Measurements from ENCODE around the gene CCDC88C. TPM values are rescaled to one million over a fixed set of nuclear protein-coding genes. Genes with fewer than 3 reads are reported as not detected.
"Not testable (repeated sequence)": the region's sequence is repeated elsewhere in the genome, so short reads cannot be mapped to it uniquely, and the experiment has no call there.

The CCDC88C gene
- total RNA-seq, 2 donors from 2014 or later = 32.5 to 54.4 TPM

GRCh38 chr14:91271639-91272038, 146.0 kb downstream of the CCDC88C start:
- Histone ChIP-seq H3K27ac (no peak overlapping the region), H3K4me3 (no peak overlapping the region), H3K4me1 (replicated peaks) (peaks cover 12% of the 10 kb centered on the region), H3K9me3 (no peaks in the 10 kb centered on the region), H3K36me3 (no peaks in the 10 kb centered on the region), H3K27me3 (replicated peaks; ENCODE audit: insufficient read depth) (no peaks in the 10 kb centered on the region)
- no peak for TF ChIP-seq CTCF (IDR thresholded peaks at IDR 0.05)
- TF ChIP-seq POLR2A (IDR thresholded peaks at IDR 0.05) = no peak
- no peak for TF ChIP-seq POLR2AphosphoS5 (IDR thresholded peaks at IDR 0.05)
- DNase-seq (ENCODE audit: low spot score) = no peak
- 93% methylated on average over 9 of the region's 9 CpGs for WGBS
- intact Hi-C loops (cut with DNase I) = no loop called here

- 51% methylated on average over 6 of the region's 8 CpGs for WGBS
- DNase-seq (ENCODE audit: low spot score) = no peak
- TF ChIP-seq CTCF (IDR thresholded peaks at IDR 0.05) = no peak
- no peak for TF ChIP-seq POLR2AphosphoS5 (IDR thresholded peaks at IDR 0.05)
- no peak for TF ChIP-seq POLR2A (IDR thresholded peaks at IDR 0.05)
- no peaks in the 10 kb centered on the region for H3K36me3 ChIP-seq
- intact Hi-C loops (cut with DNase I) = no loop called here
- H3K4me1 ChIP-seq (replicated peaks) = peaks cover 17% of the 10 kb centered on the region
- H3K27ac ChIP-seq = no peak overlapping the region
- H3K4me3 ChIP-seq = no peak overlapping the region
- no peaks in the 10 kb centered on the region for H3K27me3 ChIP-seq (replicated peaks; ENCODE audit: insufficient read depth)
- no peaks in the 10 kb centered on the region for H3K9me3 ChIP-seq
Measured at GRCh38 chr14:91270619-91271018, 147.0 kb downstream of the CCDC88C start.

GRCh38 chr14:91270188-91270587, 147.4 kb downstream of the CCDC88C start:
- 93% methylated on average over 6 of the region's 6 CpGs for WGBS
- TF ChIP-seq POLR2AphosphoS5 (IDR thresholded peaks at IDR 0.05) = no peak
- H3K27ac ChIP-seq = no peak overlapping the region
- H3K36me3 ChIP-seq = no peaks in the 10 kb centered on the region
- intact Hi-C loops (cut with DNase I) = no loop called here
- peaks cover 21% of the 10 kb centered on the region for H3K4me1 ChIP-seq (replicated peaks)
- no peak for DNase-seq (ENCODE audit: low spot score)
- no peaks in the 10 kb centered on the region for H3K9me3 ChIP-seq
- no peaks in the 10 kb centered on the region for H3K27me3 ChIP-seq (replicated peaks; ENCODE audit: insufficient read depth)
- no peak overlapping the region for H3K4me3 ChIP-seq

GRCh38 chr14:91269076-91269991, 148.3 kb downstream of the CCDC88C start:
- no peak for TF ChIP-seq POLR2A (IDR thresholded peaks at IDR 0.05)
- TF ChIP-seq CTCF (IDR thresholded peaks at IDR 0.05) = no peak
- no peak for TF ChIP-seq POLR2AphosphoS5 (IDR thresholded peaks at IDR 0.05)
- 61% methylated on average over 24 of the region's 24 CpGs for WGBS

GRCh38 chr14:91267965-91268437, 149.6 kb downstream of the CCDC88C start:
- Histone ChIP-seq H3K27me3 (replicated peaks; ENCODE audit: insufficient read depth) (no peaks in the 10 kb centered on the region), H3K9me3 (no peaks in the 10 kb centered on the region), H3K36me3 (no peaks in the 10 kb centered on the region), H3K27ac (no peak overlapping the region), H3K4me1 (replicated peaks) (peaks cover 25% of the 10 kb centered on the region), H3K4me3 (no peak overlapping the region)
- DNase-seq (ENCODE audit: low spot score) = no peak
- WGBS = 88% methylated on average over 7 of the region's 7 CpGs
- intact Hi-C loops (cut with DNase I) = no loop called here
- TF ChIP-seq POLR2AphosphoS5 (IDR thresholded peaks at IDR 0.05) = peak; percentile 6
- TF ChIP-seq CTCF (IDR thresholded peaks at IDR 0.05) = no peak
- no peak for TF ChIP-seq POLR2A (IDR thresholded peaks at IDR 0.05)

More at GRCh38 chr14:91269076-91269991, 148.3 kb downstream of the CCDC88C start:
- no peak for DNase-seq (ENCODE audit: low spot score)
- Histone ChIP-seq H3K9me3 (no peaks in the 10 kb centered on the region), H3K4me3 (no peak overlapping the region), H3K27ac (no peak overlapping the region), H3K27me3 (replicated peaks; ENCODE audit: insufficient read depth) (no peaks in the 10 kb centered on the region), H3K36me3 (no peaks in the 10 kb centered on the region), H3K4me1 (replicated peaks) (peaks cover 25% of the 10 kb centered on the region)
- intact Hi-C loops (cut with DNase I) = no loop called here

- H3K4me3 ChIP-seq; H3K9me3 ChIP-seq; intact Hi-C loops (cut with DNase I); DNase-seq (ENCODE audit: low spot score); H3K36me3 ChIP-seq; H3K27me3 ChIP-seq (replicated peaks; ENCODE audit: insufficient read depth): not testable (repeated sequence)
- 76% methylated on average over 15 of the region's 15 CpGs for WGBS
- Histone ChIP-seq H3K4me1 (replicated peaks) (peaks cover 20% of the 10 kb centered on the region), H3K27ac (peak overlapping the region in 1 of 2 donors; percentile 23)
Measured at GRCh38 chr14:91266276-91266675, 151.3 kb downstream of the CCDC88C start.

All from prostate gland (tissue), 2 donors.